Forelimb muscle (tissue), 1 donor: Measurements from ENCODE around the gene GH1. TPM values are rescaled to one million over a fixed set of nuclear protein-coding genes. Genes with fewer than 3 reads are reported as not detected.
"Not testable (repeated sequence)": the region's sequence is repeated elsewhere in the genome, so short reads cannot be mapped to it uniquely, and the experiment has no call there.

ENCODE experiments used
- DNase-seq: peaks from one replicate; pipeline ENCODE4 v3.0.0-alpha.2; 2013; ENCODE audit warnings: low read depth
- polyA plus RNA-seq: library from polyadenylated mRNA; unstranded; fragments of 120-200 nt; gene quantifications from one replicate; pipeline ENCODE4 v1.2.1, GENCODE V29; 2013; ENCODE audit not compliant: insufficient read length

Gene GH1
- polyA plus RNA-seq, 1 donor, result not detected

GRCh38 chr17:63926164-63926563 is 7.5 kb upstream of the GH1 start:
- DNase-seq, result no peak

- DNase-seq, result no peak
Observed at GRCh38 chr17:63925615-63926014, 7.0 kb upstream of the GH1 start.

- not testable (repeated sequence) for DNase-seq
Observed at GRCh38 chr17:63922402-63922801, 3.8 kb upstream of the GH1 start.

- DNase-seq, result not testable (repeated sequence)
Observed at GRCh38 chr17:63920779-63921178, 2.1 kb upstream of the GH1 start.

GRCh38 chr17:63920050-63920449 is 1.4 kb upstream of the GH1 start:
- DNase-seq, result not testable (repeated sequence)

- DNase-seq, result peak; percentile 28
Observed at GRCh38 chr17:63919311-63919723, 678 bp upstream of the GH1 start.

GRCh38 chr17:63918305-63918704 is 334 bp downstream of the GH1 start:
- DNase-seq, result no peak

- no peak for DNase-seq
Observed at GRCh38 chr17:63917646-63918045, 993 bp downstream of the GH1 start.

GRCh38 chr17:63917206-63917605 is 1.4 kb downstream of the GH1 start:
- DNase-seq, result not testable (repeated sequence)

- DNase-seq, result no peak
Observed at GRCh38 chr17:63916566-63917185, 2.0 kb downstream of the GH1 start.

GRCh38 chr17:63915753-63916152 is 2.9 kb downstream of the GH1 start:
- DNase-seq, result not testable (repeated sequence)

GRCh38 chr17:63914471-63914870 is 4.2 kb downstream of the GH1 start:
- DNase-seq, result no peak

GRCh38 chr17:63911657-63912100 is 7.0 kb downstream of the GH1 start:
- no peak for DNase-seq

- no peak for DNase-seq
Observed at GRCh38 chr17:63911041-63911635, 7.5 kb downstream of the GH1 start, which contains the start of gene CSHL1. TSS of gene CSHL1 (minus strand) at chr17:63911258. CDS start at chr17:63911196, 62 bp downstream.

- no peak for DNase-seq
Observed at GRCh38 chr17:63910096-63910495, 8.5 kb downstream of the GH1 start.

GRCh38 chr17:63909586-63909985 is 9.1 kb downstream of the GH1 start:
- DNase-seq, result not testable (repeated sequence)

- not testable (repeated sequence) for DNase-seq
Observed at GRCh38 chr17:63907161-63907778, 11.4 kb downstream of the GH1 start.

- not testable (repeated sequence) for DNase-seq
Observed at GRCh38 chr17:63904796-63905195, 13.8 kb downstream of the GH1 start.

GRCh38 chr17:63903787-63904201 is 14.8 kb downstream of the GH1 start:
- DNase-seq, result not testable (repeated sequence)

GRCh38 chr17:63901971-63902370 is 16.7 kb downstream of the GH1 start:
- not testable (repeated sequence) for DNase-seq

- DNase-seq, result not testable (repeated sequence)
Observed at GRCh38 chr17:63898899-63899798, 19.5 kb downstream of the GH1 start.
